Measurements from ENCODE around the gene RASL12.

- TF ChIP-seq CTCF (IDR thresholded peaks at IDR 0.05; ENCODE audit: insufficient read depth, low read length, poor library complexity, severe bottlenecking) (no peak), EZH2phosphoT487 (conservative IDR thresholded peaks at IDR 0.05; ENCODE audit: low read length) (no peak)
Observed at GRCh38 chr15:65094294-65094995, 26.7 kb upstream of the RASL12 start.
